HCT116 (cell line): ENCODE data around the gene ANKRD10. TPM values are rescaled to one million over a fixed set of nuclear protein-coding genes. Genes with fewer than 3 reads are reported as not detected.
"Not testable (repeated sequence)": the region's sequence is repeated elsewhere in the genome, so short reads cannot be mapped to it uniquely, and the experiment has no call there.

Experiments
- ATAC-seq: fragments of 200-7000 bp; cut with Tn5 transposase; 2 replicates; pipeline ENCODE4 v1.9.1; 2020; ENCODE audit warnings: mild to moderate bottlenecking, moderate library complexity
- BruUV-seq: library from RNA; stranded (reverse); fragments of 400-500 nt; replicated peaks from 2 replicates; lab custom pipeline; 2021; lab: Mats Ljungman, UMichigan
- CTCF ChIA-PET: fragments of 300-600 bp; sonication (Branson Sonifier 250); formaldehyde crosslinking; loops from one replicate; lab custom pipeline; 2021; ENCODE audit warnings: antibody characterized with exemption; lab: Charles Lee
- POLR2A ChIA-PET: fragments of 300-600, 350-600 bp; sonication (Branson Sonifier 250); formaldehyde crosslinking; loops from one replicate; lab custom pipeline; 2021; ENCODE audit warnings: antibody characterized with exemption; lab: Charles Lee
- RAD21 ChIA-PET, 2 experiments: fragments of 300-600 bp; sonication (Branson Sonifier 250); formaldehyde crosslinking; loops; one replicate each; lab custom pipeline; 2023; ENCODE audit warnings: low total read pairs in 2 of 2; ENCODE audit not compliant: uncharacterized antibody in 2 of 2, unreplicated experiment in 2 of 2, low non-redundant PET in 1 of 2; lab: Charles Lee
- DNase-seq: peaks from one replicate; pipeline ENCODE4 v3.0.0-alpha.2; 2010; ENCODE audit warnings: low read depth, low spot score
- H2AFZ ChIP-seq: fragments of 200-600 bp; shearing (Covaris generic), sonication (generic); 2 replicates; pipeline ENCODE4 v1.6.1; 2017; ENCODE audit warnings: low read depth, mixed run types, mixed read lengths, antibody characterized with exemption, low read length; ENCODE audit not compliant: poor library complexity, severe bottlenecking
- H3K27ac ChIP-seq: 2 replicates; pipeline ENCODE4 v1.5.1; 2012; ENCODE audit warnings: low read depth, low read length
- H3K27me3 ChIP-seq: fragments of 200-600 bp; sonication (generic); 2 replicates; pipeline ENCODE4 v1.6.1; 2016; ENCODE audit warnings: mixed run types, low read length, mixed read lengths; ENCODE audit not compliant: insufficient read depth
- H3K36me3 ChIP-seq, 2 experiments: fragments of 200-500 bp in 1 of 2; fragments of 200-600 bp in 1 of 2; sonication (Bioruptor generic) in 1 of 2; sonication (generic) in 1 of 2; 2 replicates each; pipeline versions ENCODE4 v1.5.1 to v1.6.1; 2014 to 2016; ENCODE audit warnings: low read length in 2 of 2, inconsistent platforms in 1 of 2, mixed read lengths in 1 of 2, mixed run types in 1 of 2; ENCODE audit not compliant: insufficient read depth in 2 of 2, control insufficient read depth in 1 of 2
- H3K4me1 ChIP-seq, 2 experiments: fragments of 200-600 bp in 1 of 2; sonication (generic) in 1 of 2; 2 replicates each; pipeline versions ENCODE4 v1.5.1 to v1.6.1; 2012 to 2017; ENCODE audit warnings: low read length in 2 of 2, inconsistent platforms in 1 of 2, mild to moderate bottlenecking in 1 of 2, mixed read lengths in 1 of 2, mixed run types in 1 of 2, moderate library complexity in 1 of 2; ENCODE audit not compliant: insufficient read depth in 2 of 2, control insufficient read depth in 1 of 2
- H3K4me2 ChIP-seq: fragments of 200-600 bp; sonication (generic); 2 replicates; pipeline ENCODE4 v1.6.1; 2017; ENCODE audit warnings: mixed run types, low read length, mixed read lengths
- H3K4me3 ChIP-seq, 2 experiments: fragments of 200-600 bp in 1 of 2; sonication (generic) in 1 of 2; replicated peaks in 1 of 2; 2 replicates each; pipeline ENCODE4 v1.5.1; 2011 to 2016; ENCODE audit warnings: low read length in 2 of 2, control low read depth in 1 of 2, low read depth in 1 of 2, mild to moderate bottlenecking in 1 of 2, mixed read lengths in 1 of 2, mixed run types in 1 of 2
- H3K79me2 ChIP-seq: fragments of 200-600 bp; sonication (generic); 2 replicates; pipeline ENCODE4 v1.6.1; 2017; ENCODE audit warnings: mild to moderate bottlenecking, mixed run types, low read length, moderate library complexity, mixed read lengths; ENCODE audit not compliant: insufficient read depth
- H3K9ac ChIP-seq: fragments of 200-600 bp; sonication (generic); 2 replicates; pipeline ENCODE4 v1.6.1; 2016; ENCODE audit warnings: low read length, mixed read lengths
- H3K9me2 ChIP-seq: fragments of 200-600 bp; sonication (generic), shearing (Covaris generic); 2 replicates; pipeline ENCODE4 v1.6.1; 2017; ENCODE audit warnings: mixed run types, mild to moderate bottlenecking, moderate library complexity; ENCODE audit not compliant: insufficient read depth
- H3K9me3 ChIP-seq, 2 experiments: fragments of 200-500 bp in 1 of 2; fragments of 200-600 bp in 1 of 2; sonication (Bioruptor generic) in 1 of 2; sonication (generic) in 1 of 2; 2 replicates each; pipeline ENCODE4 v1.6.1; 2014 to 2017; ENCODE audit warnings: low read length in 2 of 2, mixed read lengths in 2 of 2, inconsistent platforms in 1 of 2, low read depth in 1 of 2, mild to moderate bottlenecking in 1 of 2, mixed run types in 1 of 2, moderate library complexity in 1 of 2; ENCODE audit not compliant: control insufficient read depth in 1 of 2, insufficient read depth in 1 of 2
- H4K20me1 ChIP-seq: fragments of 200-600 bp; sonication (generic), shearing (Covaris generic); 2 replicates; pipeline ENCODE4 v1.6.1; 2017; ENCODE audit warnings: mixed run types, mild to moderate bottlenecking, moderate library complexity; ENCODE audit not compliant: insufficient read depth
- ATF3 ChIP-seq: IDR thresholded peaks from 2 replicates; pipeline ENCODE4 v1.6.1; 2012
- FOSL1 ChIP-seq: IDR thresholded peaks from 2 replicates; pipeline ENCODE4 v1.6.1; 2012; ENCODE audit warnings: low read depth
- JUND ChIP-seq: IDR thresholded peaks from 2 replicates; pipeline ENCODE4 v1.6.1; 2012
- intact Hi-C: fragments of 100-400 bp; cut with micrococcal nuclease; formaldehyde crosslinking; loops from 2 replicates; pipeline ENCODE4 v1.10.0; 2022
- total RNA-seq: library from RNA; stranded (reverse); gene quantifications from one replicate; pipeline ENCODE4 v1.2.1, GENCODE V29; 2021; ENCODE audit not compliant: unreplicated experiment

Gene ANKRD10
- total RNA-seq, 1 experiment from 2014 or later = 173 TPM

- ChIA-PET RAD21 (no interaction called here), POLR2A (no interaction called here), CTCF (no interaction called here)
- H3K27me3 ChIP-seq = no peaks in the 10 kb centered on the region
- H3K9me3 ChIP-seq = no peaks in the 10 kb centered on the region
- no peaks in the 10 kb centered on the region for H3K4me1 ChIP-seq
- TF ChIP-seq JUND (no peak), ATF3 (no peak), FOSL1 (no peak)
- no TSS peak for BruUV-seq
- no peak overlapping the region for H3K4me3 ChIP-seq
- intact Hi-C loops = no loop called here
- H3K9ac ChIP-seq = no peak overlapping the region
- no peaks in the 10 kb centered on the region for H4K20me1 ChIP-seq
- ATAC-seq (no peak), DNase-seq (no peak)
- no peak overlapping the region for H2AFZ ChIP-seq
- H3K9me2 ChIP-seq = no peaks in the 10 kb centered on the region; the same call in 1 of the 2 replicates
- no peaks in the 10 kb centered on the region for H3K79me2 ChIP-seq
- H3K4me2 ChIP-seq = no peak overlapping the region
- H3K36me3 ChIP-seq = no peaks in the 10 kb centered on the region
- no peak overlapping the region for H3K27ac ChIP-seq
These were observed 76.8 kb downstream of the ANKRD10 start for GRCh38 chr13:110838116-110838515.

- POLR2A ChIA-PET, CTCF ChIA-PET, H3K36me3 ChIP-seq, H3K27me3 ChIP-seq, H3K9ac ChIP-seq, H2AFZ ChIP-seq, H3K9me3 ChIP-seq, BruUV-seq, H4K20me1 ChIP-seq, ATAC-seq, intact Hi-C loops, H3K9me2 ChIP-seq, H3K79me2 ChIP-seq, H3K27ac ChIP-seq, H3K4me3 ChIP-seq, H3K4me1 ChIP-seq, DNase-seq, RAD21 ChIA-PET, H3K4me2 ChIP-seq: not testable (repeated sequence)
These were observed 77.3 kb downstream of the ANKRD10 start for GRCh38 chr13:110837397-110838061.
